ENCODE measurements around the gene RNGTT.
A peak's percentile ranks its signal among the peaks of the same experiment; 100 is the strongest.

Gene RNGTT

GRCh38 chr6:88866856-88867255 is 96.6 kb downstream of the RNGTT start:
- TF ChIP-seq CTCF (IDR thresholded peaks at IDR 0.05; ENCODE audit: low read length, missing control alignments): no peak

DNA sequence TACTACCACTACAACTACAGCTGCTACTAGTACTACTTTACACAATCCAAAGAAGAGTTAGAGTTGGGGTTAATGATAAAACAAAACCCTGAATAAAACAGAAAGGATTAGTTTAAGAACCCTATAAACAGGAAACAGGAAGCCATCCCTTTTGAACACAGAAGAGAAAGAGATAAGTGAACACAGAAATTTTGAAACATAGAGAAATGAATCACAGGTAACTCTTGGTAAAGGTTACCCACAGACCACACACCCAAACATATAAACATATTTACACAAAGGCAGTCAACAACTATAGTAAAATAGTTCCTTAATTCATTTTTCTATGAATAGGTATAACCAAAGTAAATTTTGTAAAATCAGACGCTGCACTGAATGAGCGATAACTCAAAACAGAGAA is 98.1 kb downstream of the RNGTT start:
- TF ChIP-seq CTCF (IDR thresholded peaks at IDR 0.05; ENCODE audit: low read length, missing control alignments): no peak
- H3K4me3 ChIP-seq (replicated peaks; ENCODE audit: low read depth, low read length): no peak overlapping the region
- DNase-seq (ENCODE audit: low read depth): no peak

More at GRCh38 chr6:88866856-88867255, 96.6 kb downstream of the RNGTT start:
- DNase-seq (ENCODE audit: low read depth): no peak
- H3K4me3 ChIP-seq (replicated peaks; ENCODE audit: low read depth, low read length): no peak overlapping the region

GRCh38 chr6:88864359-88865054 is 98.9 kb downstream of the RNGTT start:
- no peak for TF ChIP-seq CTCF (IDR thresholded peaks at IDR 0.05; ENCODE audit: low read length, missing control alignments)
- no peak overlapping the region for H3K4me3 ChIP-seq (replicated peaks; ENCODE audit: low read depth, low read length)
- no peak for DNase-seq (ENCODE audit: low read depth)

DNA sequence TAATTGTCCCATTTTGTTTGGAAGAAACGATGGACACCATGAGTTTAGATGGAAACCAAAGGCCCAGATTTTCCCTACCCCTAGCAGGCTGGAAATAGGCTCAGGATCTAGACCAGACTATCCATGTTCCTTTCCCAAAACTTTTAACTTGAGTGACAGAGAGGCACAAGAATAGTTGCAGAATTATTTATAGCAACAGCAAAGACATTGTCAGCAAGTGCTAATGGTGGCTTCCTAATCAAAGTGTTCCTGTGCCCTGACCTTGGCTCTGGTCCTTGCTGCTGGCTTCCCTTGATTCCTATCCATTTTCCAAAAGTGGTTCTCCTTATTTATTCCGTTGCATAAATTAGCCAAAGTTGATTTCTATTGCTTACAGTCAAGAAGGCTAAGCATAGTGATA is 103.1 kb downstream of the RNGTT start:
- TF ChIP-seq CTCF (IDR thresholded peaks at IDR 0.05; ENCODE audit: low read length, missing control alignments): no peak
- DNase-seq (ENCODE audit: low read depth): no peak
- H3K4me3 ChIP-seq (replicated peaks; ENCODE audit: low read depth, low read length): no peak overlapping the region

DNA sequence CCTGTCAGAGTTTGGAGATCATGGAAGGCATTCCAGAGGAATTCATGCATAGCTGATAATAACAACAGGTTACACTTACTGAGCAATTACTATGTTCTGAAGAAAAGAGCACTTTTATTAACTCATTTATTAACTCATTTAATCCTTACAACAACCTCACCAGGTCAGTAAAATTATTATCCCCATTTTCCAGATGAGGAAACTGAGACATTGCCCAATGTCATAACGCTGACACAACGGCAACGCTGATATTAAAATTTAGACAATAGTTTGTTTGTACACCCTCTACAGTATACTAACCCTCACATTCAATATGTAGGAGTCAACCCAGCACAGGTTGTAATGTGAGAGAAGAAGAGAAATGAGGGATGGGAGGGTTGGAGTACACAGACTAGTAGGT is 105.0 kb downstream of the RNGTT start:
- no peak overlapping the region for H3K4me3 ChIP-seq (replicated peaks; ENCODE audit: low read depth, low read length)
- no peak for TF ChIP-seq CTCF (IDR thresholded peaks at IDR 0.05; ENCODE audit: low read length, missing control alignments)
- DNase-seq (ENCODE audit: low read depth): no peak

GRCh38 chr6:88856566-88856965 is 106.9 kb downstream of the RNGTT start:
- no peak for TF ChIP-seq CTCF (IDR thresholded peaks at IDR 0.05; ENCODE audit: low read length, missing control alignments)
- H3K4me3 ChIP-seq (replicated peaks; ENCODE audit: low read depth, low read length): no peak overlapping the region
- DNase-seq (ENCODE audit: low read depth): peak; percentile 25

DNA sequence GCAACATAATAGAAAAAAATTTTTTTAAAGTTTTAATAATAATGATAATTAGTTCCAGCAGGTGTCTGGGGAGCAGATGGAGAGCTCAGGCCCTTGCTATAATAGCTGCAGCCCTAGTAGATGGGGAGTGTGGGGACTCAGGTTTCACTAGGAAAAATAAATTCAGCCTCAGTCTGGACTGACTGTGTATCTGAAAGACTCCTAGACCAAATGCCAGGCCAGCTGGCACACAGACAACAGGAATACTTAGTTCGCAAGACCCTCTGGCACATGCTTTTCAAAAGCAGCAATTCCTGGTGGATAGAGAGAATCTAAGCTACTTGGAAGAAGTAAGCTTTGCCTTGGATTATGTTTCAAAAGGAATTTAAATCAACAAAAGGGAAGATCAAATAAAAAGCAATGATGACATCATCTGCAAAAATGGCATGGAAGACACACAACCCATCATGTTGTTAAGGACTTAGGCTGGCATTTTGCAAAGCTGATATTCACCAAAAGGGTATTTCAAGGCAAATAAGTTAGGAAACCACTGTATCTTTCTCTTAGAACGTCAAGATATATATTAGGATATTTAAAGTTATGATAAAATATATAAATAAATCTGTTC is 107.8 kb downstream of the RNGTT start:
- TF ChIP-seq CTCF (IDR thresholded peaks at IDR 0.05; ENCODE audit: low read length, missing control alignments): no peak
- H3K4me3 ChIP-seq (replicated peaks; ENCODE audit: low read depth, low read length): no peak overlapping the region
- DNase-seq (ENCODE audit: low read depth): no peak

Measured in fibroblast of pulmonary artery (primary cell).